GM19035 (cell line): Measurements from ENCODE around the gene TSPAN5.
A peak's percentile ranks its signal among the peaks of the same experiment; 100 is the strongest.
"Not testable (repeated sequence)": the region's sequence is repeated elsewhere in the genome, so short reads cannot be mapped to it uniquely, and the experiment has no call there.

Source experiments
- ATAC-seq: cut with Tn5 transposase; IDR thresholded peaks from one replicate; pipeline ENCODE4 v1.9.1; 2021; ENCODE audit not compliant: unreplicated experiment

TSPAN5 gene

GRCh38 chr4:98503676-98504075 lies 154.7 kb downstream of the TSPAN5 start:
- ATAC-seq = no peak

DNA sequence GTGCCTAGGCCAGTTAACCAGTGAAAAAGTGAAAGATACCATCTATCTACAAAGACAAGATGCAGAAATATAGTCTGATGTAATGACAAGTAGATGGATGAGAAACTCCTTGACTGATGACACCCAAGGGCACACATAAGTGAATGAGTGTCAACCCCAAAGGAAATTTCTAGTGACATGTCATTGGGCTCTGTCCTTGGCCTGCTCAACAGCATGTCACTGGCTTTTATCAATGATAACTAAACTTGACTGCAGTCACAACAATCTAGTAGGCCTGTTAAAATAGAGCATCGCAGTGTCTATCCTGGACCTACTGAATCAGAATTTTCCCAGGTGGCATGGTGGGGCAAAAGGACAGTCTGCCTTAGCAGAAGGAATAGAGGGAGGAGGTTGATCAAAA lies 155.8 kb downstream of the TSPAN5 start:
- no peak for ATAC-seq

DNA sequence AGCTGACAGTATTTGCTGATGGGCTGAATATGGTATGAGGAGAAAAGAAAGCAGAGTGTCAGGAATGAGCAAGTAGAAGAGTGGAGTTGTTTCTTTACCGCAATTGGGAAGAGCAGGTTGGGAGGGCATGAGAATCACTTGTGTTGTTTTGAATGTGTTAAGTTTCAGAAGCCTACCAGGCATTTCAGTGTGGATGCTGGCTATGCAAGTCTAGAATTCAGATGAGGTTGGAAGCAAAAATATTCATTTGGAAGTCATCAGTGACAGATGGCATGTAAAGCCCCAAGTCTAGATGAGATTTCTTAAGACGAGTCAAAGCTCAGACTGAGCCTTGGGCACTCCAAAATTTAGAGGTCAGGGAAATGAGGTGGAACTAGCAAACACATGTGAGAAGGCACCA lies 156.4 kb downstream of the TSPAN5 start:
- ATAC-seq = no peak

DNA sequence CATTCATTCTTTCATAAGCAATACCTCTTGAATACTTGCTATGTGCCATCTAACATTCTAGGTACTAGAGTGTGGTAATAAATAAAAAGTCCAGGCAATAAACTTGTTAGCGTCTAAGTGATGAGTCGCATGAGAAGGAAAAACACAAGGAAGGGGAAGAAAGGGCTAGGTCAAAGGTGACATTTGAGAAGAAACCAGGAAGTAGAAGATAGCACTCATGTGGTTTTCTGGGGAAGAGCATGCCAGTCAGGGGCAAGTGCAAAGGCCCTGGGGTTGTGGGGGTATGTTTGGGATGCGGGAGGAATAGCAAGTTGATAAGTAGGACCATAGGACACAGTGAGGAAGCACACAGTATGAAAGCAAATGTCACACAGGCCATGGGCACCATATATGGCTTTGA lies 157.0 kb downstream of the TSPAN5 start:
- ATAC-seq = no peak

- ATAC-seq = no peak
Observed at GRCh38 chr4:98498774-98499173, 159.6 kb downstream of the TSPAN5 start.

DNA sequence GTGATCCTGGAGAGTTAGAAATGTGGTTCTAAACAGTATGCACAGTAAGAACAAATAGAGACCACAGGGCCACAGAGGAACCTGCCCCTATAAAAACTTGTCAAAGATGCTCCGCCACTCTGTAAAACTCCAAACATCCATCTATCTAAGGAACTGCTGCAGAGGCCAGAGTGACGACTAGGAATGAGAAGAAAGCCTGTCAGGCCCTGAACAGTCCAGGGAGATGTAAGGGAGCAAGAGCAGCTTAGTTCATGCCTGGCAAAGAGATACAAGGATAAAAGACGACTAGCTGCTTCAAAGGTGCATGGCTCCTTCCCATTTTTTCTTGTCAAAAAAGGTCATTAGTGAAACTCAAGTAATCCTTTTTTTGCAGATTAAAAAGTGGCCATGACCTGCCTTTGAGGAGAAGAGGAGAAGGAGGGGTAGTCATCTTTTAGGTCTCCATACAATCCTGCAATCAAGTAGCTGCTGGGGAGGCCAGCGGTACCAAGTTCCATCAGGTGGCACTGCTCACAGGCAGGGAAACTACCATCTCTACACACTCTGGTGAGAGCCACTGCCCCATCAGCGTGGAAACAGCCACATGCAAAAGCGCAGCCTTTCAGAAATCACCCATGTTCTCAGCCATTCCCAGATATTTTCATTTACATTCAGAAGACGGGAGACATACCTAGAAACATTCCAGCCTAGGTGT lies 162.1 kb downstream of the TSPAN5 start:
- no peak for ATAC-seq

- ATAC-seq = peak; percentile 89
Observed at GRCh38 chr4:98493296-98493695, 165.1 kb downstream of the TSPAN5 start.

GRCh38 chr4:98491899-98492559 lies 166.4 kb downstream of the TSPAN5 start:
- ATAC-seq = no peak

- ATAC-seq = no peak
Observed at GRCh38 chr4:98490251-98490650, 168.2 kb downstream of the TSPAN5 start.

DNA sequence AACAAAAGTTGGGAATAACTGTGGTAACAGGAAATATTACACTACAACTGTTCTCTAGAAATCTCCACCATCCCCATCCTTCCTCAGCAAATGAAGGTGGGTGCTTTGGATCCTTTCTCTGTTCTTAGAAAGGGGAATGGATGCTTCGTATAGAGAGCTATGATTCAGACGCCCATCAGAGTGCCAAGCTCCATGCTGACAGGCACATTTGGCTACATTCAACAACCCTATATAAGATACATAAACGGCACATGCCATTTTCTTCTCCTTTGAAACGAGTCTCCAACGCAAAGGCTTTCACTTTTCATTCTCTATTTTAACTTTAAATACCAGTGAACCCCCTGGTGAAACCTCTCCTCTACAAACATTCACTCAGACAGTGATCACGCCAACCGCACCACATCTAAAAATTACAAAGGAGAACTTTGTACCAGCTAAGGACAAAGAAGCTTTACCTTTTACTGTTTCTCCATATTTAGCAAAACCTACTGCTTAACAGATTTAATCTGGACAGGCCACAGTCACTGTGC lies 172.5 kb downstream of the TSPAN5 start:
- ATAC-seq = no peak

DNA sequence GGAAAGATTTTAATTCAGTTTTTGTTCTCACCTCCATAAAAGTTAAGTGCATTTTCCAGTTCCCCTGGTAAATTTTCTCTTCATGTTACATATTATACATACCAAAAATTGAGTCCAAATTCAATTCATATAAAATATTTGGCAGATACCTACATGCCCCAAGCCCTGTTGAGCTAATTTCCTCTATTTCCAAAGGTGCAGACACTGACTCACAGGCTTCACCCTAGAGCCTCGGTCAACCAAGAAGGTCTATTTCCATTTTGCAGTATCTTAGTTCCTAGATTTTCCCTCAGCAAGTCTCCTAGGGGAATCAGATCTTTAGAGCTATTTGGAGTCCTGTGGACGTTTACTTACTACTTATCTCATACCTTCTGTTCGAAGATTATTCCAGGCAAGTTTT lies 174.4 kb downstream of the TSPAN5 start:
- ATAC-seq = no peak

DNA sequence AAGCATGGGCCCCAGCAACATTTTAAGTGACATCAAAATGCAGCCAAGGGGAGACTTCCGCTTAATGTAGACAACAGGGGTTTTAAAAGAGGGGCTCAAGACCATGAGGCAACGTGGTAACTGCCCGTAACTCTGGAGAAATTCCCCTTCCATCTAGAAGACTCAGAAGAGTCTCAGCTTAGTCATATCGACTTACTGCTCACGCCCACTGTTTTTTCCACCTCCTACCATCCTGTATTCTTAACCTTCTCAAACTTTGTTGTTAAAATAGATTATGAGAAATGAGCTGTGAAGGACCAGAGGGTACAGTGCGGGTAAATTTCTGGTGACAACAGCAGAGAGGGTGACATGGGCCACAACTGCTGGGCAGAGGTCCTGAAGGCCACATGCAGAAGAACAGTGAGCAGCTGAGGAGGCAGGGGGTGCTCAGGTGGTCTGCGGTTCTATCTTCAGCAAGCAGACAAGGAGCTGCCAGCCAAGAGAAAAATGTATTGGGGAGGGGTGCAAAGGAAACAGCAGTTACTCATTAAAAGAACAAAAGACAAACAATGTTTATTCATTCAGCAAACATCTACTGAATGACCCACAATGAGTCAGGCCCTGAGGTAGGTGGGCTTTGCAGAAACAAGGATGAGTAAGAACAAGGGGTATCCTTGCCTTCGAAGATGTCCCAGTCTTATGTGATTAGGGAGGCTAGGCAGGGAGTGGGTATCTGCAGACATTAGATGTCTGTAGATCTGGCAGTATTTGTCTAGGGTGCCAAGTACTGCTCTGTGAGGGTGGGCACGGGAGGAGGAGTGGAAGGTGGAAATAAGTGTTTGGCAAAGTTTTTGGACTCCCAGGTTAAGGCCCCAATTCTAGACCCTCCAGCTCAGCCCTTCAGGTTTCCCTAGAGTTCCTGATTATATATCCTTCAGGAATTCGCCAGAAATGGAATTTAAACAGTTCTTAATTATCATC lies 175.3 kb downstream of the TSPAN5 start:
- ATAC-seq = peak; percentile 95

GRCh38 chr4:98482503-98482846 lies 175.9 kb downstream of the TSPAN5 start:
- ATAC-seq = peak; percentile 37

GRCh38 chr4:98481167-98481566 lies 177.2 kb downstream of the TSPAN5 start:
- no peak for ATAC-seq

- no peak for ATAC-seq
Observed at GRCh38 chr4:98480535-98480934, 177.9 kb downstream of the TSPAN5 start.

DNA sequence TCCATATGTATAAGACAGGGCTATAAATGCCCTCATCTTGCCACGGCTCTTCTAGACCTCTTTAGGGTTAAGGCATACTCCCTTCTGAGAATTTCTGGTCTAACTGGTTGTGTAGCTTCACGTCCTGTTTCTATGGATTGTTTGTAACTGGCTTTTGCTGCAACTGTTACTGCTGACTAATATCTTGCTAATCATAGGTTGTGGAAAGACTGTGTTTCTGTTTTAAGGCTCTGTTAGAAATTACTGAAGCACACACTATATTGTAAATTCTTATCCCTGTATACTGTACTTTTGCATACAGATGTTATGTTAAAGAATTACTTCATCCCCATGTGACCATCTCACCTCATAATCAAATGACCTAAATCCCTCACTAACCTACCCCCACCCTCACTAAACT lies 178.8 kb downstream of the TSPAN5 start:
- not testable (repeated sequence) for ATAC-seq

GRCh38 chr4:98476891-98477290 lies 181.5 kb downstream of the TSPAN5 start:
- no peak for ATAC-seq

- ATAC-seq = no peak
Observed at GRCh38 chr4:98474408-98474844, 184.0 kb downstream of the TSPAN5 start.

- ATAC-seq = no peak
Observed at GRCh38 chr4:98473046-98473445, 185.4 kb downstream of the TSPAN5 start.

DNA sequence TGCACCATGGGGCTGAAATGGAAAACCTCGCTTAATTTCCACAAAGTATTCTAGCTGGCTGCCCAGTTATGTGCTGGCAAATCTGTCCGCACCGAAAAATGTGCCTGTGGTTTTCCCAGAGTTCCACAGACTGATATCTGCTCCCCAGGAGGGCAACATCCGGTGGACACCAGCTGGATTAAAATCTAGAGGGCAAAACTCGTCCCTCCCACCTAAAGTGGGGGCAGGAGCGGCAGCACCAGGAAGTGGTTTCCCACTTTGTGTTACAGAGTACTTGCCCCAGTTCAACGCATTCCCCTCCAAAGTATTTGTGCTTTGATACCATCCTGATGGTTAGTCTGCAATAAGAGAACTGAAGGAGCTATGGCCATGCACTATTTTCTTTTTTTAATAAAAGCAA lies 187.6 kb downstream of the TSPAN5 start:
- ATAC-seq = no peak

GRCh38 chr4:98470366-98470765 lies 188.0 kb downstream of the TSPAN5 start:
- ATAC-seq = no peak
